IMR-90 (cell line): ENCODE data around the gene ERGIC1. TPM values are rescaled to one million over a fixed set of nuclear protein-coding genes. Genes with fewer than 3 reads are reported as not detected.

Source experiments
- ATAC-seq: fragments of 200-7000 bp; cut with Tn5 transposase; 2 replicates; pipeline ENCODE4 v1.9.1; 2020; ENCODE audit warnings: low read depth, mild to moderate bottlenecking, moderate library complexity
- BruUV-seq: library from RNA; stranded (reverse); fragments of 400-500 nt; replicated peaks from 2 replicates; lab custom pipeline; 2021; lab: Mats Ljungman, UMichigan
- CTCF ChIA-PET: fragments of 300-600 bp; formaldehyde crosslinking; extraction: SDS; loops from one replicate; lab custom pipeline; 2021; ENCODE audit warnings: antibody characterized with exemption; lab: Yijun Ruan, JAX
- POLR2A ChIA-PET: fragments of 300-600 bp; sonication (Branson Sonifier 250); formaldehyde crosslinking; loops from one replicate; lab custom pipeline; 2022; ENCODE audit warnings: antibody characterized with exemption; ENCODE audit not compliant: unreplicated experiment; lab: Charles Lee
- DNase-seq: peaks from one replicate; pipeline ENCODE4 v3.0.0; 2013
- H2AFZ ChIP-seq: replicated peaks from 2 replicates; pipeline ENCODE3; 2013; ENCODE audit warnings: low read length, mild to moderate bottlenecking; ENCODE audit not compliant: poor library complexity
- H2AK5ac ChIP-seq: 2 replicates; pipeline ENCODE4 v1.6.1; 2013; ENCODE audit warnings: low read depth, low read length, inconsistent platforms
- H2AK9ac ChIP-seq: replicated peaks from 2 replicates; pipeline ENCODE3; 2013; ENCODE audit warnings: mild to moderate bottlenecking, low read depth, low read length, moderate library complexity; ENCODE audit not compliant: poor library complexity
- H2BK120ac ChIP-seq: 2 replicates; pipeline ENCODE4 v1.6.1; 2013; ENCODE audit warnings: low read depth, low read length, inconsistent platforms
- H2BK15ac ChIP-seq: 3 replicates; pipeline ENCODE4 v1.6.1; 2013; ENCODE audit warnings: low read depth, low read length, inconsistent platforms
- H2BK20ac ChIP-seq: 2 replicates; pipeline ENCODE4 v1.6.1; 2013; ENCODE audit warnings: low read depth, mild to moderate bottlenecking, inconsistent platforms, low read length, moderate library complexity
- H2BK5ac ChIP-seq: 2 replicates; pipeline ENCODE4 v1.6.1; 2013; ENCODE audit warnings: mild to moderate bottlenecking, low read depth, low read length, inconsistent platforms; ENCODE audit not compliant: poor library complexity, severe bottlenecking
- H3K14ac ChIP-seq: replicated peaks from 2 replicates; pipeline ENCODE4 v1.6.1; 2013; ENCODE audit warnings: low read depth, low read length, inconsistent platforms
- H3K18ac ChIP-seq: 2 replicates; pipeline ENCODE4 v1.6.1; 2013; ENCODE audit warnings: low read depth, low read length, control low read depth
- H3K23ac ChIP-seq: 2 replicates; pipeline ENCODE4 v1.6.1; 2013; ENCODE audit warnings: low read depth, low read length, inconsistent platforms
- H3K27ac ChIP-seq: 2 replicates; pipeline ENCODE4 v1.5.1; 2013; ENCODE audit warnings: mild to moderate bottlenecking, control low read depth, low read length; ENCODE audit not compliant: insufficient read depth
- H3K27me3 ChIP-seq: 2 replicates; pipeline ENCODE4 v1.6.1; 2013; ENCODE audit warnings: low read length; ENCODE audit not compliant: control insufficient read depth, insufficient read depth
- H3K36me3 ChIP-seq: 2 replicates; pipeline ENCODE4 v1.6.1; 2013; ENCODE audit warnings: low read length, mixed read lengths; ENCODE audit not compliant: control insufficient read depth, insufficient read depth
- H3K4ac ChIP-seq: 2 replicates; pipeline ENCODE4 v1.6.1; 2013; ENCODE audit warnings: low read depth, low read length, inconsistent platforms
- H3K4me1 ChIP-seq: 2 replicates; pipeline ENCODE4 v1.6.1; 2013; ENCODE audit warnings: low read length, mixed read lengths; ENCODE audit not compliant: control insufficient read depth, insufficient read depth
- H3K4me2 ChIP-seq: 2 replicates; pipeline ENCODE4 v1.6.1; 2013; ENCODE audit warnings: low read depth, mild to moderate bottlenecking, control low read depth, low read length, moderate library complexity
- H3K4me3 ChIP-seq: 2 replicates; pipeline ENCODE4 v1.5.1; 2013; ENCODE audit warnings: low read depth, mild to moderate bottlenecking, control low read depth, low read length, moderate library complexity; ENCODE audit not compliant: insufficient read depth
- H3K56ac ChIP-seq: 2 replicates; pipeline ENCODE4 v1.6.1; 2013; ENCODE audit warnings: low read length, inconsistent platforms; ENCODE audit not compliant: insufficient read depth; ENCODE audit errors: extremely low read depth
- H3K79me1 ChIP-seq, 2 experiments: 2 replicates each; pipeline ENCODE4 v1.6.1; 2013; ENCODE audit warnings: low read length in 2 of 2, inconsistent platforms in 1 of 2, low read depth in 1 of 2
- H3K9ac ChIP-seq: 2 replicates; pipeline ENCODE4 v1.6.1; 2013; ENCODE audit warnings: low read depth, low read length, control low read depth
- H3K9me1 ChIP-seq: 2 replicates; pipeline ENCODE4 v1.6.1; 2013; ENCODE audit warnings: low read length, inconsistent platforms; ENCODE audit not compliant: insufficient read depth
- H3K9me3 ChIP-seq: 2 replicates; pipeline ENCODE4 v1.6.1; 2013; ENCODE audit warnings: low read length; ENCODE audit not compliant: control insufficient read depth, insufficient read depth
- H4K20me1 ChIP-seq: 2 replicates; pipeline ENCODE4 v1.6.1; 2013; ENCODE audit warnings: low read length, inconsistent platforms; ENCODE audit not compliant: insufficient read depth
- H4K5ac ChIP-seq: 2 replicates; pipeline ENCODE4 v1.6.1; 2013; ENCODE audit warnings: mild to moderate bottlenecking, low read depth, low read length, control low read depth
- H4K8ac ChIP-seq, 2 experiments: 2 replicates each; pipeline ENCODE4 v1.6.1; 2013; ENCODE audit warnings: low read depth in 2 of 2, low read length in 2 of 2, control low read depth in 1 of 2, inconsistent platforms in 1 of 2
- H4K91ac ChIP-seq: 2 replicates; pipeline ENCODE4 v1.6.1; 2013; ENCODE audit warnings: low read depth, low read length, inconsistent platforms; ENCODE audit not compliant: insufficient read depth
- BHLHE40 ChIP-seq: fragments of 150-350 bp; IDR thresholded peaks from 2 replicates; pipeline ENCODE4 v1.6.1; 2016; ENCODE audit warnings: mild to moderate bottlenecking, low read depth, low read length
- FOS ChIP-seq: fragments of 150-350 bp; IDR thresholded peaks from 2 replicates; pipeline ENCODE4 v1.6.1; 2016; ENCODE audit warnings: low read depth, low read length
- MAZ ChIP-seq: IDR thresholded peaks from 2 replicates; pipeline ENCODE4 v1.6.1; 2012; ENCODE audit warnings: low read depth, mild to moderate bottlenecking, low read length, improper control_type of control experiment, moderate library complexity, borderline replicate concordance
- NFE2L2 ChIP-seq: fragments of 150-350 bp; IDR thresholded peaks from 2 replicates; pipeline ENCODE4 v1.6.1; 2016; ENCODE audit warnings: low read depth, mild to moderate bottlenecking, low read length
- RAD21 ChIP-seq: IDR thresholded peaks from 2 replicates; pipeline ENCODE4 v1.6.1; 2012; ENCODE audit warnings: low read length, improper control_type of control experiment
- RFX5 ChIP-seq: IDR thresholded peaks from 2 replicates; pipeline ENCODE4 v1.8.0; 2012; ENCODE audit warnings: low read depth, mild to moderate bottlenecking, low read length, moderate library complexity
- SMC3 ChIP-seq: fragments of 150-350 bp; IDR thresholded peaks from 2 replicates; pipeline ENCODE4 v1.6.1; 2016; ENCODE audit warnings: low read depth, mild to moderate bottlenecking, antibody characterized with exemption, low read length, moderate library complexity
- WGBS, 2 experiments: methylation state at CpG; one replicate each; pipeline versions ENCODE4 v1.1.5 to v1.1.7; 2013; ENCODE audit warnings: missing lambda C conversion rate in 2 of 2; ENCODE audit not compliant: insufficient read length in 1 of 2; ENCODE audit errors: extremely low coverage in 2 of 2; 5-methylcytosine and 5-hydroxymethylcytosine counted together
- dilution Hi-C: fragments of 300-500 bp; cut with HindIII; formaldehyde crosslinking; loops from one replicate; pipeline ENCODE4 v1.14.3; 2018; ENCODE audit warnings: low sequenced_read_pairs; ENCODE audit not compliant: unreplicated experiment
- in situ Hi-C: fragments of 300-500 bp; cut with MboI; formaldehyde crosslinking; loops from 3 replicates; pipeline ENCODE4 v1.14.3; 2019; ENCODE audit warnings: low sequenced_read_pairs, inconsistent platforms, mixed read lengths
- intact Hi-C: fragments of 100-400 bp; cut with micrococcal nuclease; formaldehyde crosslinking; loops from 2 replicates; pipeline ENCODE4 v1.10.0; 2022
- polyA plus RNA-seq, 3 experiments: library from polyadenylated mRNA; depleted of rRNA; stranded (reverse); fragments of >200 nt; gene quantifications; 2 replicates each; pipeline ENCODE4 v1.2.3, GENCODE V29; 2012; ENCODE audit warnings: low replicate concordance in 1 of 3
- total RNA-seq: library from RNA; depleted of rRNA; stranded (reverse); fragments of >200 nt; gene quantifications from 2 replicates; pipeline ENCODE4 v1.2.3, GENCODE V29; 2012
- TF ChIP-seq, protein P1 (sequence below): fragments of 150-350 bp; IDR thresholded peaks from 2 replicates; pipeline ENCODE4 v1.6.1; 2016; ENCODE audit warnings: low read depth, mild to moderate bottlenecking, low read length, moderate library complexity, borderline replicate concordance
- TF ChIP-seq, protein P2 (sequence below): fragments of 150-350 bp; IDR thresholded peaks from 2 replicates; pipeline ENCODE4 v1.6.1; 2017; ENCODE audit warnings: mild to moderate bottlenecking, antibody characterized with exemption, low read length, low read depth

The ERGIC1 gene
- total and polyA plus RNA-seq, 2 of the 4 experiments (the other 2 are of a cell fraction) = 134 to 192 TPM

DNA sequence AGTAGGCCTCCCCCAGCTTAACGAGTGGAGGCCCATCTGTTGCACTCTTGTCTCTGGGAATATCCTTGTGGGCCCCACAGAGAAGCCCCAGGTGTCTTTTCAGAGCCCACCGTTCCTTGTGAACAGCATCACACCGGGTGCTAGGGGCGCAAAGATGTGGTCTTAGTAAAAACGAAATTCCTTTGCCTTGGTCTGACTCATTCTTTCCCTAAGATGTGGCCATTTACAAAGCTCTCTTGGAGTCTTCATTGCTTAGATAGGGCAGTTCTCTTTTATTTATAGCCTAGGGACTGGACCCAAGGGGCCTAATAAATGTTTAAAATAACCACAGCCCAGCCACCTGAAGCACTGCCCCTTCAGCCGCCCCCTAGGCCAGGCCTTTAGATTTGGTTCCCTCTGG lies 72.4 kb downstream of the ERGIC1 start:
- peak overlapping the region; percentile 65 for H3K18ac ChIP-seq
- in situ Hi-C loops = loop anchor here (10.0 kb wide), 1 partner anchor 132 kb away; the partner anchor contains the start of gene DUSP1
- H2AFZ ChIP-seq = no peak overlapping the region
- no peak overlapping the region for H3K4me2 ChIP-seq
- TF ChIP-seq RFX5 = no peak
- TF ChIP-seq, protein P1, sequence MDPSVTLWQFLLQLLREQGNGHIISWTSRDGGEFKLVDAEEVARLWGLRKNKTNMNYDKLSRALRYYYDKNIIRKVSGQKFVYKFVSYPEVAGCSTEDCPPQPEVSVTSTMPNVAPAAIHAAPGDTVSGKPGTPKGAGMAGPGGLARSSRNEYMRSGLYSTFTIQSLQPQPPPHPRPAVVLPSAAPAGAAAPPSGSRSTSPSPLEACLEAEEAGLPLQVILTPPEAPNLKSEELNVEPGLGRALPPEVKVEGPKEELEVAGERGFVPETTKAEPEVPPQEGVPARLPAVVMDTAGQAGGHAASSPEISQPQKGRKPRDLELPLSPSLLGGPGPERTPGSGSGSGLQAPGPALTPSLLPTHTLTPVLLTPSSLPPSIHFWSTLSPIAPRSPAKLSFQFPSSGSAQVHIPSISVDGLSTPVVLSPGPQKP = no peak
- TF ChIP-seq, protein P2, sequence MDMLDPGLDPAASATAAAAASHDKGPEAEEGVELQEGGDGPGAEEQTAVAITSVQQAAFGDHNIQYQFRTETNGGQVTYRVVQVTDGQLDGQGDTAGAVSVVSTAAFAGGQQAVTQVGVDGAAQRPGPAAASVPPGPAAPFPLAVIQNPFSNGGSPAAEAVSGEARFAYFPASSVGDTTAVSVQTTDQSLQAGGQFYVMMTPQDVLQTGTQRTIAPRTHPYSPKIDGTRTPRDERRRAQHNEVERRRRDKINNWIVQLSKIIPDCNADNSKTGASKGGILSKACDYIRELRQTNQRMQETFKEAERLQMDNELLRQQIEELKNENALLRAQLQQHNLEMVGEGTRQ = no peak
- TF ChIP-seq MAZ = no peak
- TF ChIP-seq BHLHE40 = no peak
- no peak for TF ChIP-seq RAD21
- peak; percentile 27; the same call in 1 of the 2 replicates for TF ChIP-seq FOS
- no peak for TF ChIP-seq NFE2L2
- no peak for TF ChIP-seq SMC3
- ChIA-PET CTCF (interaction anchor here (1.0 kb wide), 1 partner anchor 192 kb away, joined by 5 read pairs; no protein-coding TSS in a partner anchor), POLR2A (interaction anchor here (1.7 kb wide), 1 partner anchor 135 kb away, joined by 4 read pairs; no protein-coding TSS in a partner anchor)
- H3K56ac ChIP-seq = no peak overlapping the region
- H4K5ac ChIP-seq = peak overlapping the region; percentile 34
- peak overlapping the region; percentile 61; the same call in 1 of the 2 replicates for H3K23ac ChIP-seq
- 66% methylated on average over 2 of the region's 6 CpGs; no CpG with 5 or more reads in 1 of the 2 experiments for WGBS, 2 experiments
- H3K4me1 ChIP-seq = peaks cover 57% of the 10 kb centered on the region
- peaks cover 6% of the 10 kb centered on the region for H3K36me3 ChIP-seq
- ATAC-seq (no peak), DNase-seq (peak; percentile 80)
- peak overlapping the region; percentile 94 for H2AK5ac ChIP-seq
- H2BK15ac ChIP-seq = peak overlapping the region; percentile 93; the same call in 2 of the 3 replicates
- peaks cover 37 to 68% of the 10 kb centered on the region in 2 experiments; a peak in 3 of 4 replicates for H3K79me1 ChIP-seq
- peak overlapping the region; percentile 60 for H2AK9ac ChIP-seq
- no peak overlapping the region for H3K4me3 ChIP-seq
- dilution Hi-C loops = no loop called here
- peak overlapping the region; percentile 94 for H2BK20ac ChIP-seq
- H3K9ac ChIP-seq = no peak overlapping the region
- peak overlapping the region; percentile 99 for H2BK5ac ChIP-seq
- intact Hi-C loops = loop anchor here (10.0 kb wide), 1 partner anchor 192 kb away; no protein-coding TSS in a partner anchor
- peak overlapping the region; percentile 92 for H3K14ac ChIP-seq
- H2BK120ac ChIP-seq = peak overlapping the region; percentile 98
- H4K20me1 ChIP-seq = peaks cover 9% of the 10 kb centered on the region; the same call in 1 of the 2 replicates
- H4K8ac ChIP-seq = peak overlapping the region; percentile 55 to 74
- H4K91ac ChIP-seq = peak overlapping the region; percentile 94
- no TSS peak for BruUV-seq
- H3K9me3 ChIP-seq = no peaks in the 10 kb centered on the region
- no peaks in the 10 kb centered on the region for H3K27me3 ChIP-seq
- H3K27ac ChIP-seq = peak overlapping the region; percentile 97
- peaks cover 43% of the 10 kb centered on the region for H3K9me1 ChIP-seq
- H3K4ac ChIP-seq = peak overlapping the region; percentile 96
